ENCODE data around the gene PDE9A. TPM values are rescaled to one million over a fixed set of nuclear protein-coding genes. Genes with fewer than 3 reads are reported as not detected.
A peak's percentile ranks its signal among the peaks of the same experiment; 100 is the strongest.

The PDE9A gene
- total and polyA plus RNA-seq, 2 experiments from 2014 or later: 26.5 to 31.1 TPM

- no peaks in the 10 kb centered on the region; the same call in 1 of the 2 replicates for H3K4me1 ChIP-seq (ENCODE audit: insufficient read depth)
- no peak for TF ChIP-seq ZNF331 (CRISPR knock-in tag; IDR thresholded peaks at IDR 0.05; ENCODE audit: low read depth)
- no peak for TF ChIP-seq ZNF462 (CRISPR knock-in tag; IDR thresholded peaks at IDR 0.05)
- TF ChIP-seq POLR2AphosphoS5 (IDR thresholded peaks at IDR 0.05; ENCODE audit: low read depth): no peak
- no peak for TF ChIP-seq EZH2phosphoT487 (IDR thresholded peaks at IDR 0.05; ENCODE audit: unreplicated experiment)
- no peak for TF ChIP-seq ZNF114 (CRISPR knock-in tag; IDR thresholded peaks at IDR 0.05)
- TF ChIP-seq ETS1 (IDR thresholded peaks at IDR 0.05): no peak
- TF ChIP-seq REST (IDR thresholded peaks at IDR 0.05; ENCODE audit: unreplicated experiment): no peak
- TF ChIP-seq CTCF (conservative IDR thresholded peaks at IDR 0.05; ENCODE audit: low read depth in 2 of 2): no peak
- TF ChIP-seq STAT1 (IDR thresholded peaks at IDR 0.05; ENCODE audit: unreplicated experiment): no peak
- TF ChIP-seq JUNB (IDR thresholded peaks at IDR 0.05; ENCODE audit: unreplicated experiment): no peak
- no peak for TF ChIP-seq CREB1 (CRISPR knock-in tag; IDR thresholded peaks at IDR 0.05; ENCODE audit: low read depth)
- TF ChIP-seq NANOG (IDR thresholded peaks at IDR 0.05; ENCODE audit: borderline replicate concordance): no peak
- no peak for TF ChIP-seq EZH2 (IDR thresholded peaks at IDR 0.05; ENCODE audit: low read depth, unreplicated experiment)
- no peaks in the 10 kb centered on the region for H3K27me3 ChIP-seq (ENCODE audit: insufficient read depth)
- H3K4me2 ChIP-seq: no peak overlapping the region
- H3K79me2 ChIP-seq (replicated peaks; ENCODE audit: insufficient read depth): no peaks in the 10 kb centered on the region
- ATAC-seq: peak; percentile 21; the same call in 2 of the 3 replicates
- no peaks in the 10 kb centered on the region for H3K9me2 ChIP-seq (ENCODE audit: insufficient read depth)
- no peaks in the 10 kb centered on the region for H3K36me3 Mint-ChIP-seq (ENCODE audit: low read depth)
- H3K9me3 Mint-ChIP-seq: no peaks in the 10 kb centered on the region; the same call in 2 of the 3 replicates
- H3K27ac Mint-ChIP-seq: no peak overlapping the region
- no peak overlapping the region for H3K27ac ChIP-seq (ENCODE audit: low read depth)
- DNase-seq (ENCODE audit: low spot score): no peak
- no peaks in the 10 kb centered on the region for H4K20me1 ChIP-seq (replicated peaks; ENCODE audit: insufficient read depth)
- H3F3A ChIP-seq (replicated peaks; ENCODE audit: low read depth): no peaks in the 10 kb centered on the region
- peaks cover 8% of the 10 kb centered on the region for H3K27me3 Mint-ChIP-seq (ENCODE audit: insufficient read depth, low read depth, poor library complexity)
- H2AFZ ChIP-seq: no peak overlapping the region
- H3K36me3 ChIP-seq (ENCODE audit: insufficient read depth): no peaks in the 10 kb centered on the region
- H3K4me3 ChIP-seq: no peak overlapping the region
- no peak overlapping the region for H3K4me3 Mint-ChIP-seq
- H3K4me1 Mint-ChIP-seq: peaks cover 7% of the 10 kb centered on the region
Observed at GRCh38 chr21:42621166-42621818, 32.1 kb upstream of the PDE9A start.
